Measurements from ENCODE around the gene BATF.

BATF gene

DNA sequence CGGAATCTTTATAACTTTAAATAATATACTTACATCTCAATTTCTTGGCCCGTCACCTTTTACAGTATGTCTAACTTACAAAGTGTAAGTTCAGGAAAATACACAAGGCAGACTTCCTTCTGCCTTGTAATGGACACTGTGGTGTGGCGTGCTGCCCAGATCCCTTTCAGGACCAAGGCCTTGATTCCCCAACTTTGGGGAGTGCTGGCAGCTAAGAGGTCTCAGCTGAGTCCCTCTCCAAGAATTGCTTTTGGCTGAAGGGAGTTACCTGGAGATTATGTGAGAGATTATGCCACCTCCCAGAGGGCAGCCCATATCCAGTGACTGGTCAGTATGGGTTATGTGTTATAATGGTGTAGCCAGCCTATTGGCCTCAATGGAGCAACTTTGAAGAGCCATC, 21.2 kb upstream of the BATF start:
- H3K4me3 ChIP-seq (ENCODE audit: low read depth, low read length) = no peak overlapping the region
- TF ChIP-seq, protein P1, sequence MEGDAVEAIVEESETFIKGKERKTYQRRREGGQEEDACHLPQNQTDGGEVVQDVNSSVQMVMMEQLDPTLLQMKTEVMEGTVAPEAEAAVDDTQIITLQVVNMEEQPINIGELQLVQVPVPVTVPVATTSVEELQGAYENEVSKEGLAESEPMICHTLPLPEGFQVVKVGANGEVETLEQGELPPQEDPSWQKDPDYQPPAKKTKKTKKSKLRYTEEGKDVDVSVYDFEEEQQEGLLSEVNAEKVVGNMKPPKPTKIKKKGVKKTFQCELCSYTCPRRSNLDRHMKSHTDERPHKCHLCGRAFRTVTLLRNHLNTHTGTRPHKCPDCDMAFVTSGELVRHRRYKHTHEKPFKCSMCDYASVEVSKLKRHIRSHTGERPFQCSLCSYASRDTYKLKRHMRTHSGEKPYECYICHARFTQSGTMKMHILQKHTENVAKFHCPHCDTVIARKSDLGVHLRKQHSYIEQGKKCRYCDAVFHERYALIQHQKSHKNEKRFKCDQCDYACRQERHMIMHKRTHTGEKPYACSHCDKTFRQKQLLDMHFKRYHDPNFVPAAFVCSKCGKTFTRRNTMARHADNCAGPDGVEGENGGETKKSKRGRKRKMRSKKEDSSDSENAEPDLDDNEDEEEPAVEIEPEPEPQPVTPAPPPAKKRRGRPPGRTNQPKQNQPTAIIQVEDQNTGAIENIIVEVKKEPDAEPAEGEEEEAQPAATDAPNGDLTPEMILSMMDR (IDR thresholded peaks at IDR 0.05; ENCODE audit: borderline replicate concordance, insufficient read depth, low read depth, low read length) = no peak

DNA sequence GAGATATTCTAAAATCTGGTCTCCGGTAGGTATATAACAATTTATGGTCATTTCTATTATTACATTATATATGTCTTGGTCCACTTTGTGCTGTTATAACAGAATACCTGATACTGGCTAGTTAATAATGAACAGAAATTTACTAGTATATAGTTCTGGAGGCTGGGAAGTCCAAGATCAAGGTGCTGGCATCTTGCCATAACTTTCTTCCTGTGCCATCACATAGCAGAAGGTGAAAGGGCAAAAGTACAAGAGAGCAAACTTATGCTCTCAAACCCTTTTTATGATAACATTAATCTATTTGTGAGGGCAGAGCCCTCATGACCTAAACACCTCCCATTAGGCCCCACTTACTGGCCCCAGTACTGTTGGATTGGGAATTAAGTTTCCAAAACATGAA, 17.9 kb upstream of the BATF start:
- TF ChIP-seq, protein P1 (IDR thresholded peaks at IDR 0.05; ENCODE audit: borderline replicate concordance, insufficient read depth, low read depth, low read length) = no peak
- H3K4me3 ChIP-seq (ENCODE audit: low read depth, low read length) = no peak overlapping the region

DNA sequence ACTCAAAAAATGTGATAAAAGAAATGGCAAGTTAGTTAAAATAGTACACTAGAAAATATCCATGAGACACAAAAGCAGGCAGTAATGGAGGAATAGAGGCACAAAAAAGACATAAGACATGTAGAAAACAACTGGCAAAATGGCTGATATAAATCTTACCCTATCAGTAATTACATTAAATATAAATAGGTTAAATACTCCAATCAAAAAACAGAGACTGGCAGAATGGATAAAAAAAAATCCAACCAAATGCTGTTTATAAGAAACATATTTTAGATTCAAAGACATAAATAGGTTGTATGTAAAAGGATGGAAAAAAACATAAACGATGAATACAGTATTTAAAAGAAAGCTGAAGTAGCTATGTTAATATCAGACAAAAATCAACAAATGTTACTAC, 15.3 kb upstream of the BATF start:
- no peak overlapping the region for H3K4me3 ChIP-seq (ENCODE audit: low read depth, low read length)
- TF ChIP-seq, protein P1 (IDR thresholded peaks at IDR 0.05; ENCODE audit: borderline replicate concordance, insufficient read depth, low read depth, low read length) = no peak

DNA sequence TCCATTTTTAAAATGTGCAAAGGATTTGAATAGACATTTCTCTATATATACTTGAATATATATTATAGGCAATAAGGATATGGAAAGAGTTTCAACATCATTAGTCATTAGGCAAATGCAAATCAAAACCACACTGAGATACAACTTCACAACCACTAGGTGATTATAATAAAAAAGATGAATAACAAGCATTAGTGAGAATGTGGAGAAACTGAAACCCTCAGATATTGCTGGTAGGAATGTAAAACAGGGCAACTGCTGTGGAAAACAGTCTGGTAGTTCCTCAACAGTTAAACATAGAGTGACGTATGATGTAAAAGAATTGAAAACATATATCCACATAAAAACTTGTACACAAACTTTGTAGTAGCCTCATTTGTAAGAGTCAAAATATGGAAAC, 11.7 kb upstream of the BATF start:
- TF ChIP-seq, protein P1 (IDR thresholded peaks at IDR 0.05; ENCODE audit: borderline replicate concordance, insufficient read depth, low read depth, low read length) = no peak
- no peak overlapping the region for H3K4me3 ChIP-seq (ENCODE audit: low read depth, low read length)

DNA sequence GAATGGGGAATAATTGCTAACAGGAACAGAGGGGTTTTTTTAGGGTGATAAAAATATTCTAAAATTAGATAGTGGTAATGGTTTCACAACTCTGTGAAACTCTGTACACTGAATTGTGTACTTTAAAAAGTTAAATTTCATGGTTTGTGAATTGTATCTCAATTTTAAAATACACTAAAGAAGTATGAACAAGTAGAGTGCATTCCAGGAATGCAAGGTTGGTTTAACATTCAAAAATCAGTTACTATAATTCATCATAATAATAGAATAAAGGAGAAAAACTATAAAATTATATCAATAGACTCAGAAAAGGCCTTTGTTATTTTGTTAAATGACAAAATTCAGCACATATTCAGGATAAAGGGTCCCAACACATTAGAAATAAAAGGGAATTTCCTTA, 11.1 kb upstream of the BATF start:
- H3K4me3 ChIP-seq (ENCODE audit: low read depth, low read length) = no peak overlapping the region
- TF ChIP-seq, protein P1 (IDR thresholded peaks at IDR 0.05; ENCODE audit: borderline replicate concordance, insufficient read depth, low read depth, low read length) = no peak

DNA sequence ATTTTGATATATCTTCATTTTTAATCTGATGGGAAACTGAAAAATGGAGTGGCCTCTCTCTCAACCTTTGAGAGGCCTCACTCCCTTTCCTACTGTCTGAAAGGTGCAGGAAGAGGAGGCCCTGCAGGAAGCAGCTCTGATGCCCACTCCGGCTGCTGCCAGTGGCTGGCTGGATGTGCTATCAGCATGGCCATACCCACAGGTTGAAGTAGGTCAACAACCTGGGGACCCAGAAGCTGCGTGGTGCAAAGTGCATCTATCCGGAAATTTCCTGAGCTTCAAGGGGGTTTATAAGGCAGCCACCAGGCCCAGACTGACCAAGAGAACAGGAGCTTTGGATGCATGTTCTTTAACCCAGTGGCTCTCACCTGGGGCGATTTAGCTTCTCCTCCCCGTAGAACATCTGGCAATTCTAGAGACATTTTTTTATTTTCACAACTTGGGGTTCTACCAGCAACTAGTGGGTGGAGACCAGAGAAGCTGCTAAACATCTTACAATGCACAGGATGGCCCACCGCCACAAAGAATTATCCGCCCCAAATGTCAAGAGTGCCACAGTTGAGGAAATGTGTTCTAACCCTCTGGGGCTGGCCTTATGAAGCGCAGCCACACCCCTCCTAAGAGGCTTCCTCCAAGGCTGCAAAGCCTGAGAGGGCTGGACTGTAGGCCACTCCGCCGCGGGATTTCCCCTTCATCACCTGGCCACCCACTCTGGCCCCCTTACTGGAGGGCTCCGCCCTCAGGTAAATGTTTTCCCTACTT, 8.2 kb upstream of the BATF start:
- H3K4me3 ChIP-seq (ENCODE audit: low read depth, low read length) = no peak overlapping the region

More for the DNA sequence above, 8.2 kb upstream of the BATF start:
- TF ChIP-seq, protein P1 (IDR thresholded peaks at IDR 0.05; ENCODE audit: borderline replicate concordance, insufficient read depth, low read depth, low read length) = no peak

All from GM12875 (cell line).